Fibroblast of skin of back (primary cell): Measurements from ENCODE around the gene PLBD2.

Experiments used
- DNase-seq: peaks from one replicate; pipeline ENCODE4 v3.0.0-alpha.2; 2013

The PLBD2 gene

GRCh38 chr12:113371808-113372207 lies 13.4 kb downstream of the PLBD2 start:
- no peak for DNase-seq

DNA sequence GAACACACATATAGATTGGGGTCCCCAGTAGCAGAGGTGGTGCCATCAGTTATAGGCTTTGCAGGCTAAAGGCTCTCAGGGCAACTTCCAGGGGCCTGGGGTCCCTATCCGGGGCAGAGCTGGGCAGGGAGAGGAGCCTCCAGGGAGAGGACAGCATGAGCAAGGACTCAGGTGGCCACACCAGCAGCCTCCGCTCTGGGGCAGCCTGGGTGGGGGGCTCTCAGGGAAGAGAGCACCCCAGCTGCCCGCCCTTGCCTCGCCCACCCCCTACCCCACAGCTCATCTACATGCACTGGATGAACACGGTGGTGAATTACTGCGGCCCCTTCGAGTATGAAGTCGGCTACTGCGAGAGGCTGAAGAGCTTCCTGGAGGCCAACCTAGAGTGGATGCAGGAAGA lies 14.0 kb downstream of the PLBD2 start:
- DNase-seq = no peak

- no peak for DNase-seq
Observed at GRCh38 chr12:113373440-113373839, 15.1 kb downstream of the PLBD2 start.

DNA sequence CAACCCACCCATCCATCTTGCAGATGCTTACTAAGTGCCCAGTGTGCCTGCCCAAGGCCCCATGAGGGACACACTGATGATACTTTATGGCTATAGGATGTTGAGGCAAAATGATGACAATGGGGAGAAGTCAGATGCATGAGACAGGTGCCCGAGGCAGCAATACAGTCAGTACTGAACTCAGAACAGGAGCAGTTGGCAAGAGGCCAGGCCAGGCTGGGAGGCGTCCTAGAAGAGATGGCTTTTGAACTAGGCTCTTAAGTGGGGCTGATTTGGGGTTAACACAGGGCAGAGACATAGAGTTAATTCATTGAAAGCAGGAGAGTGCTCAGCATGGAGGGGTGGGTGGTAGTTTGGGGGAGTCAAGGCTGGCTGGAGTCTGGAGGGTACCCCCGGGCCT lies 15.6 kb downstream of the PLBD2 start:
- no peak for DNase-seq

DNA sequence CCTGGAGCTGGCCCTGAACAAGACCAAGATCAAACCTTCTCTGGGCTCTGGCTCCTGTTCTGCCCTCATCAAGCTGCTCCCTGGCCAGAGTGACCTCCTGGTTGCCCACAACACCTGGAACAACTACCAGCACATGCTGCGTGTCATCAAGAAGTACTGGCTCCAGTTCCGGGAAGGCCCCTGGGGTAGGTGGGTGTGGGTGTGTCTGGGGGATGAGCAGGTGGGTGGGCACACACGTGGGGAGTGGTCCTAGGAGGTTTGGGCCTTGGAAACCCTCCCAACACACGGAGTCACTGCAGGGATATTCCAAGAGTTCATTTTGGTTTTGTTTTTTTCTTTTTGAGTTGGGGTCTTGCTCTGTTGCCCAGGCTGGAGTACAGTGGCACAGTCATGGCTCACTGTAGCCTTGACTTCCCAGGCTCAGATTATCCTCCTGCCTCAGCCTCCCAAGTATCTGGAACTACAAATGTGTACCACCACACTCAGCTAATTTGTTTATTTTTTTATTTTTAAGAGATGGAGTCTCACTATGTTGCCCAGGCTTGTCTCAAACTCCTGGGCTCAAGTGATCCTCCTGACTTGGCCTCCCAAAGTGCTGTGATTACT lies 16.5 kb downstream of the PLBD2 start:
- no peak for DNase-seq

DNA sequence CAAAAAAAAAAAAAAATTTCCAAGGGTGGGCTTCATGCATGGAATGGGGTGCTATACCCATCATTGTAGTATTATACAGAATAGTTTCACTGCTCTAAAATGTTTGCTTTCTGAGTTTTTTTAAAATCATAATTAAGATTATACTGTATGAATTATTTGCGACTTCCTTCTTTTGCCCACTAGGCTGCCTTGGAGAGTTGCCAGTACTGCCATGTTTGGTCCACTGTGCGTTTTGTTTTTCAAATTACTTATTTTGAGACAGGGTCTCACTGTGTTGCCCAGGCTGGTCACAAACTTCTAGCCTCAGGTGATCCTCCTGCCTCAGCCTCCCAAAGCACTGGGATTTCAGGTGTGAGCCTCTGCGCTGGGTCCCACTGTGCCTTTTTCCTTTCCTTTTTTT lies 19.9 kb downstream of the PLBD2 start:
- DNase-seq = no peak

DNA sequence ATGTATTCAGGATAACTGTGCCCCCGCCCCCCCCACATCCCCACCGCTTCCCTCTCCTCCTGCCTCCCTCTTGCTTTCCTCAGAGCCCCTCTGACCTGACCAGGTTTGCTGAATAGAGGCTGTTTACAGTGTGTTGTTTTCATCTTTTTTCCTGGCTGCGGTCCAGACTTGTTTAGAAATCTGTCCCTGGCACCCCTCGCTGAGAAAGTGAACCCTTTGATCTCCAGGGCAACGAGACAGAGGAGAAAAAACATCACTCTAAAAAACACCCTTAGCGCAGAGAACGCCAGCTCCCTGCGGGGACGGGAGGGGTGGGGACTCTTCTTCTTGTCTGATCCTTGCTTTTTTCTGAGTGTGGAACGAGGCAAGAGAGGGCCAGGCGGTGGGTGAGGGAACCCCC lies 22.8 kb downstream of the PLBD2 start:
- DNase-seq = no peak

DNA sequence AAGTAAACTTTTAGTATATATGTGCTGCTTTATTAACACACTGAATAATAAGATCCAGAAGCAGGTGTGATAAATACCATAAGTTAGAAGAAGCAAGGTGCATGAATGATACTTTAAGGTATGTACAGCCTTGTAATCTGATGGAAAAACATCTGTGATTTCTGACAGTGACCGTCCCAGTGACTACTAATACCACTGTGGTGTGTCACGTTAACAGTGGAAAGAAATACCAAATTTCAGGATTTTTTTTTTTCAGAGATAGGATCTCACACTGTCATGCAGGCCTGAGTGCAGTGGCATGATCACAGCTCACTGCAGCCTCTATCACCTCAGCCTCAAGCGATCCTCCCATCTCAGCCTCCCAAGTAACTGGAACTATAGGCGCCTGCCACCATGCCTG lies 23.8 kb downstream of the PLBD2 start:
- no peak for DNase-seq

- DNase-seq = no peak
Observed at GRCh38 chr12:113384778-113385177, 26.4 kb downstream of the PLBD2 start.

DNA sequence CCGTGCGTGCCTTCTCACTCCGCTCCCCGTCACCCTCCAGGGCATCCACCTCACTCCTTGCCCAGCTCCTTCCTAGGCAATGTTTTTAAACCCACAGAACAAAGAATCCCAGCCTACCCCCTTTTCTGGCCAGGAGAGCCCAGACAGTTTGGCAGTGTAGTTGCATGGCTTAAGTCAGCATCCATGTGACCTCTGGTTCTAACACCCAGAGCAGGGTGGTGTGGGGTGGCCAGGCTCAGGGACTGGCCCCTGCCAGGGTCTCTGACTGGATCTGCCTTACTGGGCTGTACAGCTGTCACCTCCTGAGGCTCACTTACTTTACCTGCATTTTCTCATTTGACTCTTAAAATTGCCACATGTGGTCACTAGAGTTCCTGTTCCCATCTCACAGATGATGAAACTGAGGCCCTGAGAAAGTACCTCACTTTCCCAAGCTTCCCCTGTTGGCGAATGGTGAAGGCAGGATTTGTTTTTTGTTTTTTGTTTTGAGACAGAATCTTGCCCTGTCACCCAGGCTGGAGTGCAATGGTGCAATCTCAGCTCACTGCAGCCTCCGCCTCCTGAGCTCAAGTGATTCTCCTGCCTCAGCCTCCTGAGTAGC lies 27.0 kb downstream of the PLBD2 start:
- DNase-seq = no peak

- DNase-seq = no peak
Observed at GRCh38 chr12:113386866-113387566, 28.6 kb downstream of the PLBD2 start.

DNA sequence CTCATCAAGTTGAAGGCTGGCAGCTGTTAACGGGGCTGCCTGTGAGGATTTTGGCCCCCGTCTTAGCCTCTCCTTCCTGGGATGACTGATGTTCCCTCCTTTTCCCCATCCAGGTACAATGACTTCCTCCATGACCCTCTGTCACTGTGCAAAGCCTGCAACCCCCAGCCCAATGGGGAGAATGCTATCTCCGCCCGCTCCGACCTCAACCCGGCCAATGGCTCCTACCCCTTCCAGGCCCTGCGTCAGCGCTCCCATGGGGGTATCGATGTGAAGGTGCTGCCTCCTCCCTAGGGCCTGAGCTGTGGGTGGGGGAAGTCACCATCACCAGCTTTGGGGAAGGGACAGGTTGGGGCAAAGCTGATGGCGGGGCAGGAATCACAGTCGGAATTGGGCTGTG lies 29.2 kb downstream of the PLBD2 start:
- DNase-seq = no peak

DNA sequence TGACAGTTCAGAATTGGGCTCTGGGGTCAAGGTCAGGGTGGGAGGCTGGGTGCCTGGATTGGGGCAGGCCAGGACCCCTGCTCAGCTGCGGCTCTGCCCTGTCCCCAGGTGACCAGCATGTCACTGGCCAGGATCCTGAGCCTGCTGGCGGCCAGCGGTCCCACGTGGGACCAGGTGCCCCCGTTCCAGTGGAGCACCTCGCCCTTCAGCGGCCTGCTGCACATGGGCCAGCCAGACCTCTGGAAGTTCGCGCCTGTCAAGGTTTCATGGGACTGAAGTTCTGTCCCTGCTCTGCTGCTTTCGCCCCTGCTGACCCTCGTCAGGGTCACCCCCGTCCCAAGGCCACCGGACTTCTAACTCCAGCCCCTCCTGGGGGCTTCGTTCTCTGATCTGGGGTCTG lies 30.0 kb downstream of the PLBD2 start:
- no peak for DNase-seq

DNA sequence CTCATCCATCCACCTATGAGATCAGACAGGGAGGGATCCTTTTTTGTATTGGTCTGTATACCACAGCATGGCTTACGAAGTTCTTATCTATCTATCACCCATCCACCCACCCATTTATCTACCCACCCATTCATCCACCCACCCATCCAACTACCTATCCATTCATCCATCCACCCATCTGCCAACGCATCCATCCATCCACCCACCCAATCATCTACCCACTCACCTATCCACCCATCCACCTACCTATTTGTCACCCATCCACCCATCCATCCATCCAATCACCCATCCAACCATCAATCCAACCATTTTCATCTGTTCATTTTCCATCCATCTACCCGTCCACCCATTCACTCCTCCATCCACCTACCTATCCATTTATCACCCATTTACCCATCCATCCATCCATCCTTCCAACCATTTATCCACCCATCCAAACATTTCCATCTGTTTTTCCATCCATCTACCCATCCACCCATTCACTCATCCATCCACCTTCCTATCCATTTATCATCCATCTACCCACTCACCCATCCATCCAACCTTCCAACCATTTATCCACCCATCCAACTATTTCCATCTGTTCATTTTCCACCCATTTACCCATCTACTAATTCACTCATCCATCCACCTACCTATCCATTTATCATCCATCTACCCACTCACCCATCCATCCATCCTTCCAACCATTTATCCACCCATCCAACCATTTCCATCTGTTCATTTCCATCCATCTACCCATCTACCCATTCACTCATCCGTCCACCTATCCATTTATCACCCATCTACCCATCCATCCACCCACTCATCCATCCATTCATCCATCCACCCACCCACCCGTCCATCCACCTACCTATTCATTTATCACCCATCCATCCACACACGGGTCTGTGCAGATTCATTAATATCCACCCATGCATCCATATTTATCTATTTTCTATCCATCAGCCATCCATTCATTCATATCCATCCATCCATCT lies 32.0 kb downstream of the PLBD2 start:
- DNase-seq = no peak

DNA sequence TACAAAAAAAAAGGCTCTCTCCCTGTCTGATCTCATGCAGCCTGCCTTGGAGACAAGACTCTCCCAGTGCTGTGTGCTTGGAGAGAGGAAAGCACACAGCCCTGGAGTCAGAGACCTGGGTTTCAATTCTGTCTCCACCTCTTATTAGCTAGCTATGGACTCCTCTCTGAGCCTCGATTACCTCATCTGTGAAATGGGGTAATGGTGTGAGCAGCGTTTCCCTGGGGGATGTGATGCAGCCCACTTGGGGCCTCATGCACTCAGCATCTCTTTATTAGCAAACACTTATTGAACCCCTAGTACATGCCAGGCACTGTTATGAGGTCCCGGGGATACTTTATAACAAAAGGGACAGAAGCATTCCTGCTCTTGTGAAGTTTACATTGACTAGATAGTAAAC lies 32.8 kb downstream of the PLBD2 start:
- no peak for DNase-seq

GRCh38 chr12:113391650-113392337 lies 33.4 kb downstream of the PLBD2 start:
- no peak for DNase-seq

GRCh38 chr12:113392520-113392919 lies 34.1 kb downstream of the PLBD2 start:
- DNase-seq = no peak

DNA sequence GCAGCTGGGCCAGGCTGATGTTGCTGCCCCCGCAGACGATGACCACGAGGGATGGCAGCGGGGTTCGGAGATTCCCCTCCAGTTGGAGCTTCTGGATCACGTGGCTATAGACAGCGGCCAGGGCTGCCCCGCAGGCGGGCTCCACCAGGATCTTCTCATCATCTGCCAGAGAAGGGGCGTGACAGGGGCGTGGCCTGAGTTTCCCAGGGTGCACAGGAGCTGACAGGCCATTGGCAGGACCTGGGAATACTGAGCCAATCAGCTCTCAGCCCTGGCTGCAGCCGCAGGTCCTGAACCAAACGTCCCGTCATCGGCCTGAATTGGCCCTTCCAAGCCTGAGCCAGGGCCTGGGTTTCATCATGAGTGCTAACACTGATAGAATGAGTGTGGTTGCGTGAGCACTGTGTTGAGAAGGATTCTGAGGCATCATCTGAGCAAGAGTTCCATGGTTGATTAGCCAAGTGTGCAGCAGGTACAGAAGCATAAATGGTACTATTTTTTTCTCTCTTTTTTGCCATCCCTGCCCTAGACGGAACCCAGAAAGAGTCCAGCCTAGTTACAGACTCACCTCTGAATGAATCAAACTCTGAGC lies 34.7 kb downstream of the PLBD2 start:
- peak; percentile 12 for DNase-seq

GRCh38 chr12:113393749-113394148 lies 35.4 kb downstream of the PLBD2 start:
- no peak for DNase-seq

DNA sequence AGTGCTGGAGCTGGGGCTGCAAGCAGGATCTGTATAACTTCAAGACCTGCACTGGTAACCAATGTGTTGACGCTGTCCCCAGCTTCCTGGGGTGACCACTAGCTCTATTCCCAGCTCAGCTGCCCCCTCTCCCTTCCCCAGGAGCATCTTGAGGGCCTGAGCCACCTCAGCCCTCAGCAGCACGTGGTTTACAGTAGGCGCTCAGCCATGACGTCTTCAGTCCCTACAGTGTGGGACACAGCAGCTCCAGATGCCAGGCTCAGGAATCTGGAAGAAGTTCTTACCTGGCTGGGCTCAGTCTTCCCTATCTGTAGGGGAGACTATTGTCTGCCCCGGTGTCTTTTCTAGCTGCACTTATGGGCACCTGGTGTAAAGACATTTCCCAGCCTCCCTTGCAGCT lies 36.7 kb downstream of the PLBD2 start:
- no peak for DNase-seq

DNA sequence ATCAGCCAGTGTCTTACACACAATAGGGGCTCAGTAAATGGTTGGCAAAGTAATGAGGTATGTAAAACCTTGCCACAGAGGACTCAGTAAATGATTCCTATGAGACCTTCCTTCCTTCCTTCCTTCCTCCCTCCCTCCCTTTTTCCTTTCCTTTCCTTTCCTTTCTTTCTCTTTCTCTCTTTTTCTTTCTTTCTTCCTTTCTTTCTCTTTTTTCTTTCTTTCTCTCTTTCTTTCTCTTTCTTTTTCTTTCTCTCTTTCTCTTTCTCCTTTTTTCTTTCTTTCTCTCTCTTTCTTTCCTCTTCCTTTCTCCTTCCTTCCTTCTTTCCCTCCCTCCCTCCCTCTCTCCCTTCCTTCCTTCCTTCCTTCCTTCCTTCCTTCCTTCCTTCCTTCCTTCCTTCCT lies 37.8 kb downstream of the PLBD2 start:
- no peak for DNase-seq
